Gastroesophageal sphincter (tissue), 3 donors: Measurements from ENCODE around the gene CRKL.

Experiments
- POLR2A ChIP-seq, 2 donors: fragments of 450-650 bp; IDR thresholded peaks; one replicate each; pipeline ENCODE4 v1.6.1; 2017; ENCODE audit warnings: antibody characterized with exemption in 2 of 2, mild to moderate bottlenecking in 2 of 2, moderate library complexity in 1 of 2
- TF ChIP-seq, protein P1 (sequence below), 4 experiments: fragments of 200-600 bp in 2 of 4; fragments of 450-650 bp in 2 of 4; sonication (generic) in 1 of 4; IDR thresholded peaks; one replicate each; pipeline ENCODE4 v1.5.1; 2017 to 2019; ENCODE audit warnings: antibody characterized with exemption in 4 of 4, mild to moderate bottlenecking in 2 of 4, moderate library complexity in 2 of 4

DNA sequence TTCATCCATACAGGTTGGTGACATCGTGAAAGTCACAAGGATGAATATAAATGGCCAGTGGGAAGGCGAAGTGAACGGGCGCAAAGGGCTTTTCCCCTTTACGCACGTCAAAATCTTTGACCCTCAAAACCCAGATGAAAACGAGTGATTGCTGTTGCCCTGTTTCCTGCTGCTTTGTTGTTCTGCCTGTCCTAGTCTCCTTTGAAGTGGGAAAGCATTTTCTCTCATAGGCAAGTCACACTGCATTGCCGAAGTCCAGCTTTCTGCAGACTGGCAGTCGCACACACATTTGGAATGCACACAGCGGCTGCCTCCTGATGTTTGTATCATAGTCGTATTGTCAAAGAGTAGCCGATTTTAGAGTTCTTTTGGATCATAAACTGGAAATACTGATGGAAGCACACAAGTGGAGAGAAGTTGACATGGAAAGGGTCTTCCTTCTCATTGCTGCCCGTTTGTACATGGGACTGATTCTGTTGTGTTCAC lies 32.5 kb downstream of the CRKL start:
- TF ChIP-seq, protein P1, sequence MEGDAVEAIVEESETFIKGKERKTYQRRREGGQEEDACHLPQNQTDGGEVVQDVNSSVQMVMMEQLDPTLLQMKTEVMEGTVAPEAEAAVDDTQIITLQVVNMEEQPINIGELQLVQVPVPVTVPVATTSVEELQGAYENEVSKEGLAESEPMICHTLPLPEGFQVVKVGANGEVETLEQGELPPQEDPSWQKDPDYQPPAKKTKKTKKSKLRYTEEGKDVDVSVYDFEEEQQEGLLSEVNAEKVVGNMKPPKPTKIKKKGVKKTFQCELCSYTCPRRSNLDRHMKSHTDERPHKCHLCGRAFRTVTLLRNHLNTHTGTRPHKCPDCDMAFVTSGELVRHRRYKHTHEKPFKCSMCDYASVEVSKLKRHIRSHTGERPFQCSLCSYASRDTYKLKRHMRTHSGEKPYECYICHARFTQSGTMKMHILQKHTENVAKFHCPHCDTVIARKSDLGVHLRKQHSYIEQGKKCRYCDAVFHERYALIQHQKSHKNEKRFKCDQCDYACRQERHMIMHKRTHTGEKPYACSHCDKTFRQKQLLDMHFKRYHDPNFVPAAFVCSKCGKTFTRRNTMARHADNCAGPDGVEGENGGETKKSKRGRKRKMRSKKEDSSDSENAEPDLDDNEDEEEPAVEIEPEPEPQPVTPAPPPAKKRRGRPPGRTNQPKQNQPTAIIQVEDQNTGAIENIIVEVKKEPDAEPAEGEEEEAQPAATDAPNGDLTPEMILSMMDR (IDR thresholded peaks at IDR 0.05): no peak
- no peak for TF ChIP-seq POLR2A (IDR thresholded peaks at IDR 0.05)
